Activated T-helper 9 cell treated with anti-CD3 and anti-CD28 coated beads, Interleukin-2, amount 50 U/mL, for 16 hours (primary cell): ENCODE measurements around the gene STYXL1.
"Not testable (repeated sequence)": the region's sequence is repeated elsewhere in the genome, so short reads cannot be mapped to it uniquely, and the experiment has no call there.

Experiments
- DNase-seq: peaks from one replicate; pipeline ENCODE4 v3.0.0-alpha.2; 2020; ENCODE audit warnings: low read depth

The STYXL1 gene

DNA sequence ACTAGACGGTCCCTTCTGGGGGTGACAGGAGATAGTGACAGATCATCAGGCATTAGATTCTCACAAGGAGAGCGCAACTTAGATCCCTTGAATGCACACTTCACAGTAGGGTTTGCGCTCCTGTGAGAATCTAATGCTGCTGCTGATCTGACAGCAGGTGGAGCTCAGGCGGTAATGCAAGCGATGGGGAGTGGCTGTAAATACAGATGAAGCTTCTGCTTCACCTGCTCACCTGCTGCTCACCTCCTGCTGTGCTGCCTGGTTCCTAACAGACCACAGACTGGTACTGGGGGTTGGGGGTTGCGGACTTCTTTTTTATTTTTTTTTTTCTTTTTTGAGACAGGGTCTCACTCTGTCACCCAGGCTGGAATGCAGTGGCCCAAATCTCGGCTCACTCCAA, 18.1 kb downstream of the STYXL1 start:
- not testable (repeated sequence) for DNase-seq

DNA sequence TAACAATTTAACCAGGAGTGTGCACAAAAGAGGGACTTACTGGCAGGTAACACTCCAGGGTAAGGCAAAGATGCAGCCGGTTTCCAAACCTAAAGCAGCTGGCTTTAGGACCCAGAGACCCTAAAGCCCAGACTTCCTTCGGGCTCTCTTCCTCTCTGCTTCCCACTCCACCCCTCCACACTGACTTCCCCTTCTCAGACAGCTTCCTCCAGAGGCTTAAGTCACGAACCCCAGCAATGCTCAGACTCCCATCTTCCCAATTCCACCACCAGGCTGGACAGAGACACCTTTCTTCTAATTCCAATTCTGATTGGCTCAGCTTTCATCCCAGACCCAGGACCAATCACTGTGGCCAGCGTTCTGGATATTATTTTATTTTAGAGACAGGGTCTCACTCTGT, 24.8 kb downstream of the STYXL1 start:
- no peak for DNase-seq

DNA sequence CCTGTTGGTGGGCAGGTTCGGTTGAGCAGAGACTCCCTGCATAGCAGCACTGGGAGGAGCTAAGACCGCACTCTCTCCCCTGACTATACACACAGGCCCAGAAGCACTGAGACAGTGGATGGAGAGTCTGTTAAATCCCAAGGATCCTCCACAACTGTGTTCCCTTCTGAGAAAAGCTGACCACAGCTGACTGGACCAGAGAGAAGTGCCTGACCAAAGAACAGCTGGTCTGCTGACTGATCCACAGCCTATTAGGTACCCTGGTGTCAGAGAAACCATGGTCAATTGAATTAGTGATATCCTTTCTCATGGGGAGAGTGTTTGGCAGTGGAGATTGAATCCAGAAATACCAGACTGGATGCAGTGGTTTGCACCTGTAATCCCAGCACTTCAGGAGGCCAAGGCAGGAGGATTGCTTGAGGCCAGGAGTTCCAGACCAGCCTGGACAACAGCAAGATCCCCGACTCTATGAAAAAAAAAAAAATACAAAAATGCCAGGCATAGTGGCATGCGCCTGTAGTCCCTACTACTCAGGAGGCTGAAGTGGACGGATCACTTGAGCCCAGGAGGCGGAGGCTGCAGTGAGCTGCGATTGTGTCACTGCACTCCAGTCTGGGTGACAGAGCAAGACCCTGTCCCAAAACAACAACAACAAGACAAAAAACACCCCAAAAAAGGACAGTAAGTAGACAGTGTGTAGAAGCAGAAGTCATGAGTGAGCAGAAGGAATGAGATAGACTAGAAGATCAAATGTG, 25.6 kb downstream of the STYXL1 start:
- no peak for DNase-seq

DNA sequence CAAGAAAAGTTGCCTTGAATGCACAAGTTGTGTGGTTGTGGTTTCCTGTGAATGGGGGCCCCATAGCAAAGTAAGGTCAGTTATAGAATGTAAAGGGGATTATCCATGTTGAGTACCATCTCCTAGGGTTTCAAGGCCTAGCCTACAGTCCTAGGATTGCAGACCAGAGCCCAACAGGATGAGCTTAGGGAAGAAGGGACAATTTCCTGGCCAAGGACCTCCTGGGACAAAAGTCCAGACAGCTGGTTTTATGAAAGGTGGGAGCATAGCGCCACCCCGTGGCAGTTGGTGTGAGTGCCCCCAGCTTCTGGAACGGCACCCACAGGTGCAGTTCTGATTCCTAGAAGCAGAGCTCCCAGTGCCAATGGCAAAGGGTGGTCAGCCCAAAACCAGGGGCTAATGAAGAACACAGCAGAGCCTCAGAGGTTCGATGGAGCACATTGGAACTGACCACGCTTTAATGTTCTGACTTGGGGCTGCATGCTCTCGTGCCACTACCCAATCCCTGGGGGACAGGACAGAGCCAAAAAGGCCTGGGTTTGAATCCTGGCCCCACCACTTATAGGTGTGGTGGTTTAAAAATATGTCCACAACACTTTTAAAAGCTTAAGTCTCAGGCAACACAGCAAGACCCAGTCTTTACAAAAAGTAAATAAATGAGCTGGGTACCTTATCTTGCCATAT, 27.6 kb downstream of the STYXL1 start:
- DNase-seq, result peak; percentile 62

DNA sequence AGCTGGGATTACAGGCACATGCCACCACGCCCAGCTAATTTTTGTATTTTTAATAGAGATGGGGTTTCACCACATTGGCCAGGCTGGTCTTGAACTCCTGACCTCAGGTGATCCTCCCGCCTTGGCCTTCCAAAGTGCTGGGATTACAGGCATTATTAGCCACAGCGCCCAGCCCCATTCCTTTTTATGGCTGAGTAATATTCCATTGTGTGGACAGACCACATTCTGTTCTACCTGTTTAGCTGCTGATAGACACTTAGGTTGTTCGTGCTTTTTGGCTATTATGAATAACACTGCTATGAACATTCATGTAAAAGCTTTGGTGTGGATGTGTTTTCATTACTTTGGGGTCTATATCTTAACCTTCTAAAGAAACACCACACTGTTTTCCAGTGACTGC, 29.3 kb downstream of the STYXL1 start:
- DNase-seq, result not testable (repeated sequence)

DNA sequence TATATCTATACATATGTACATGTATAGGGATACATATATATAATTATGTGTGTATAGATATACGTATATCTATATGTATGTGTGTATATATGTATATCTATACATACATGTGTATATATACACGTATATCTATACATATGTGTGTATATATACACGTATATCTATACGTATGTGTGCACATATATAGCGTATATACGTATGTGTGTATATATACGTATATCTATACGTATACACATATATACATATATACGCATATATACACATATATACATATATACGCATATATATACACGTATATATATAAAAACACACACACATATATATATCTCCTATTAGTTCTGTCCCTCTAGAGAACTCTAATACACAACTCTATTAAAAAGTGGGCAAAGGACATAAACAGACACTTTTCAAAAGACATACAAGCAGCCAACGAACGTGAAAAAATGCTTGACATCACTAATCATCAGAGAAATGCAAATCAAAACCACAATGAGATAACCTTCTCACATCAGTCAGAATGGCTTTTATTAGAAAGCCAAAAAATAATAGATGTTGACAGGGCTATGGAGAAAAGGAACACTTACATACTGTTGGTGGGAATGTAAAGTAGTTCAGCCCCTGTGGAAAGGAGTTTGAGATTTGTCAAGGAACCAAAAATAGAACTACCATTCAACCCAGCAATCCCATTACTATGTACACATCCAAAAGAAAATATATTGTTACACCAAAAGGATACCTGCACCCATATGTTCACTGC, 31.4 kb downstream of the STYXL1 start:
- no peak for DNase-seq

DNA sequence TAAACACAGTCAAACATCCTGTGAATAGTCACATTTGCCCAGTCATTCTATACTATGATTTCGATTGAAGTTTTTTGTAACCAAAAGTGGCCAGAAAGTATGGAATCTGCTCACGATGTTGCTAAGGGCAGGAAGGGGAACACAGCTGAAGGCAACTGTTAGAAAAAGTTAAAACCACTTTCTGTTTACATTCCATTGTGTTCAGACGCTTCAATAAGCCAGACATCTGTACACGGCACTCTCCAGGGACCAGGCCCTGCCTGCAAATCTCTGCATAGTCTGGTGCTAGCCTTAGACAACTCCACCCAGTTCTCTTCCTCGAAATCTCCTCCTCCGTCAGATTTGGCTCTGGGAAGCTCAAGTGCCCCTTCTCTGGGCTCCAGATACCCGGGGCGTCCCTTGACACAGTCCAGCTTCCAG, 36.3 kb downstream of the STYXL1 start:
- DNase-seq, result no peak

DNA sequence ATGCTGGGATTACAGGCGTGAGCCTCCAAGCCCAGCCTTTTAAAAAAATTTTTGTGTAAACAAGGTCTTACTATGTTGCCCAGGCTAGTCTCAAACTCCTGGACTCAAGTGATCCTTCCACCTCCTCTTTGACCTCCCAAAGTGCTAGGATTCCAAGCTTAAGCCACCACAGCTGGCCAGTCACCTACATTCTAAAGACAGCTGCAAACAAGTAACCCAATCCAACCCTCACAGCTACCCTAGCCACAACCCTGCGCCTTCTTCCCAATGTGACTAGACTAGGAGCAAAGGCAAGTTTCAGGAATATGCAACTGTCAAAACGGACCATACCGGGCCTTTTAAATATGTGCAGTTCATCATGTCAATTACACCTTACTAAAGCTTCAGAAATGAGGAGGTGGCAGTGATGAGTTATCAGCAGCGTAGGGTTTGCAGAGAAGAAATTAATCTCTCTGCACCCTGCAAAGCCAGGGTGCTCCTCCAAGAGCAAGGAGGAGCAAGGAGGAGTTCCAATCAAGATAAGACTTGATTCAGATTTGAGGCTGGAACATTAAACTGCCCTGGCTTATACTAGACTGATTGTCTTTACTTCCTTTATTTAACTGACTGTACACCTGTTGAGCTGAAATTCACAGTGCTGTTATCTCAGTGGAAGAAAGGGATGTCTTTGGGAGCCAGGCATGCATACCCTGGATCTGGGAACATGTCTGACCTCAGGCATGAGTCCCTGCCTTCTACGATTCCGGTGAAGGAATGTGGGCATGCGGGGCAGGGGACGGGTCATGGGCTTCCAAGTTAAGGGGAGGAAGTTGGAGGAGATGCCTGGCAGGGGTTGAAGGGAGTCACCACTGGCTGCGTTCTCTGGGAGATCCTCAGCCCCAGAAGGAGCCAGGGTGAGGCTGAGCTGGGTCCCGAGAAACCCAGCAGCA, 37.9 kb downstream of the STYXL1 start:
- DNase-seq, result no peak

DNA sequence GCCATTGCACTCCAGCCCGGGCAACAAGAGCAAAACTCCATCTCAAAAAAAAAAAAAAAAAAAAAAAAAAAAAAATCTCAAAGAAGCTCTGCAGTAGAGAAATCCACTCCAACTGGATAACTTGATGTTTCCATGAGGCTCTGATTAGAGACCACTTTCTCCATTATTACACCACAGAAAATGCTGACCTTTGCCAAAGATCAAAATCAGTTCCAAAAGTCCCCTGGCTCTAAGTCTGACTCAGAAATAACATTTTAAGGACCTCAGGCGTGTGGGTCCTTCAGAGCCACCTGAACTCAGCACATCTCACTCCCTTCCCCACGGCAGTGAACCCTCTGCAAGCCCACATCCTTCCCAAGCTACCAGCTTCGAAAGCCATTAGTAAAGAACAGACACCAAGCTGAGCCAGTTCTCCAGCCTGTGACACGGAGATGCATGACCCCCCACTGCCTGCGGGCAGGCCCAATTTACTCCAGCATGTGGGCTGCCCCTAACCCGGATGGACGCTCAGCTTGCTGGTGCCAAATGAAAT, 39.6 kb downstream of the STYXL1 start:
- no peak for DNase-seq

DNA sequence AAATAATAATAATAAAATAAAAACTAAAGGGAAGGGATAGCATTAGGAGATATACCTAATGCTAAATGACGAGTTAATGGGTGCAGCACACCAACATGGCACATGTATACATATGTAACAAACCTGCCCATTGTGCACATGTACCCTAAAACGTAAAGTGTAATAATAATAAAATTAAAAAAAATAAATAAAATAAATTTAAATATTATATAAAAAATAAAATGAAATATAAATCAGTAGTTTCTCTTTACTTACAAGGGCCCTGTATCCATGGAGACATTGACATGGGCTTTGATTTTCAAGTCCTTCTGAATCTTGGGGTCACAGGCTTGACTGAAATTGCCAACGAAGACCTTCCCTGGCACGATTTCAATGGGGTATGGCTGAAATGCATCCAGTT, 42.8 kb downstream of the STYXL1 start:
- DNase-seq, result not testable (repeated sequence)

DNA sequence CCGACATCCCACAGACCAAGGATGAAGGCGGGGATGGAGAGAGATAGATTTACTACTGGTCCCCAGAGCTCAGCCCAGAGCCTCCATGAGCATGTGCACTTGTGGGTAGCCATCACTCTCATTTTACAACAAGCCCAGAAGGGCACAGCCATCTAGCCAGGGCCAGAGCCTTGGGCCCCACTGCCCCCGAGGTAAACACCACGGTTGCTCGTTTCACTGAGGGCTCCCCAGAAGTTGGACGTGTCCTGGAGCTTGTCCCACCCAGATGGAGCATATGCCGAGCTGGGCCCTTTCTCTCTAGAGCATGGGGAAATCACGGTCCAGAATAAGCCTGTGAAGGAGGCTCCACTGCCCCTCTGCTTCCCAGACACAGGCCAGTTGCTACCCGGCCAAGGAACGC, 44.4 kb downstream of the STYXL1 start:
- no peak for DNase-seq

DNA sequence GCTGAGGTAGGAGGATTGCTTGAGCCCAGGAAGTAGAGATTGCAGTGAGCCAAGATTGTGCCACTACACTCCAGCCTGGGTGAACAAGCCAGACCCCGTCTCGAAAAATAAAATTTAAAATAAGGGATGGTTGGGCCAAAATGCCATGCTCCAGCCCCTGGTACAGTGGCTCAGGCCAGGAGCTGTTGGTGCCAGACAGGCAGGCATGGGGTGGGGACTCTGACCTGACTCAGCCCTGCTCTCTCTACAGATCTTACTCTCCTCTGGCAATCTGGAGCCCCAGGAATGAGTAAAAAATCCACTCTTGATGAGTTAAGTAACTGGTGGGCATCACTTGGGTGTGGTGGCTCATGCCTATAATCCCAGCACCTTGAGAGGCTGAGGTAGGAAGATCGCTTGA, 45.0 kb downstream of the STYXL1 start:
- no peak for DNase-seq

DNA sequence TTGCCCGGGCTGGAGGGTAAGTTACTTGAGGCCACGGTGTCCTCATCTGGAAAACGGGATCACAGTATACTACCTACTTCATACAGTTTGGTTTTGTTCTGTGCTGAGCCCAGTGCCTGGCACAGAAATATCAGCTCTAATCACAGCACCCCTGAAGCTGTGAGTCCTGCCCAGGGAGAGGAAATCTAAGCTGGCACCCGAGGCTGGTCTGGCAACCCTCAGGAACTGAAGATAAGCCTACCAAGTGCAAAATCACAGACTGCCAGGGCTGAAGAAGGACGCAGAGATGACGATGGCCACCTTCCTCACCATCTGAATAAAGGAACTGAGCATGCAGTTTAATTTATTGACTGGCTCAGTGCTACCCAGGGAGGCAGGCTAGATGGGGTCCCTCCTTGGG, 45.7 kb downstream of the STYXL1 start:
- no peak for DNase-seq

DNA sequence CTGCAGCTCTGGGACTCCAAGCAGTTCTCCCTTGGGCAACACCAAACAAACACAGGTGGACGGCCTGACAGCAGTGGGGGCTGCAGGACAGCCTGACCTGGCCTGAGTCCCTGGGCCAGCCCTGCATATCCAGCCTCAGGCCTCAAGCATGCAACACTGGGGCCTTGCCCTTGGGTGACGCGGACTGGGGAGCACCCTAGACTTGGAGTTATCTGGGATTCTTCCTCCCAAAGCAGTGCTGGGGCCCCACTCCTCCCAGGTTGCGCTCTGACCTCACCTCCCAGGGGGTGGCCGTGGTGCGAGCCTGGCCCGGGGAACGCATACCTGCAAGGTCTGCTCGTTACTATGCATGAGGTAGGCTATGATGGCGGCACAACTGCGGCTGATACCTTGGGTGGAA, 47.2 kb downstream of the STYXL1 start:
- DNase-seq, result no peak

DNA sequence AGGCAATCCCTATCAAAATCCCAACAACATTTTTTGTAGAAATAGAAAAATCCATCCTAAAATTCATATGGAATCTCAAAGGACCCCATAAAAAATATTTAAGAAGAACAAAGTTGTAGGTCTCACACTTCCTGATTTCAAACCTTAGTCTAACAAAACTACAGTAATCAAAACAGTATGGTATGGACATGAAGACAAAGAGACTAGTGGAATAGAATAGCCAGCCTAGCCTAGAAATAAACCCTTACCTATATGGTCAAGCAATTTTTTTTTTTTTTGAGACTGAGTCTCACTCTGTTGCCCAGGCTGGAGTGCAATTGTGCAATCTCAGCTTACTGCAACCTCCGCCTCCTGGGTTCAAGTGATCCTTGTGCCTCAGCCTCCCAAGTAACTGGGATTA, 49.8 kb downstream of the STYXL1 start:
- DNase-seq, result no peak

DNA sequence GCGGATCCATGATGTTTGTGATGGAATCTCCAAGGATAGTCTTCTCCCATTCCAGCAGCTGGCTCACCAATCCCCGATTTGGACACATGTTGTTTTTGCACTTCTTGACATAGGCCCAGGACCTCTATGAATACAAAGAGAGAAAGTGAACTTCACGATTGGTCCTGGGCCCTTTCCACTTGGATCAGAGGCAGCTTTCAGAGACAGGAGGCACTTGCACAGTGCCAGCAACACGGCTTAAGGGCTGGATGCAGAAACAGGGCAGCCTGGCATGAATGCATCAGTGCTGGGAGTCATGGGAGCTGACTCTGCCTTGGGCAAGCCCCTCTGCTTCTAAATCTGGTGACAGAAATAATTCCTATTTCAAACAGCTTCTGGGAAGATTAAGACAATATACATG, 51.3 kb downstream of the STYXL1 start:
- DNase-seq, result no peak

DNA sequence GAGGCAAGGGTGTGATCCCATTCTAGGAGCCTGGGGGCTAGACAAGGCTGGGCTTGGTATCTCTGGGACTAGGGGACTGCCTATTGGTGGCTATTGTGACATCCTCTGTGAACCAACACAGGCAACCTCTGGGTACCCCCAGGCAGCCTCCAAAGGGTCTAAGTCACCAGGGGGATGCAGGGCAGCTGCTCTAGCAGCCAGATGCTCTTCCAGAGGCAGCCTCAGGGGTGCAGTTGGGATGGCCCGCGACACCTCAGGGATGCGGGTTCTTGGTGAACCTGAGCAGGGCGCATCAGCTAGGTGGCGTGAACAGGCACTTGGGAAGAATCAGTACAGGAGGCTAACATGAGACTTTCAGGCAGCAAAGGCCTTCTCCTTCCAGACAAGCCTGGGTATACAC, 51.8 kb downstream of the STYXL1 start:
- no peak for DNase-seq

DNA sequence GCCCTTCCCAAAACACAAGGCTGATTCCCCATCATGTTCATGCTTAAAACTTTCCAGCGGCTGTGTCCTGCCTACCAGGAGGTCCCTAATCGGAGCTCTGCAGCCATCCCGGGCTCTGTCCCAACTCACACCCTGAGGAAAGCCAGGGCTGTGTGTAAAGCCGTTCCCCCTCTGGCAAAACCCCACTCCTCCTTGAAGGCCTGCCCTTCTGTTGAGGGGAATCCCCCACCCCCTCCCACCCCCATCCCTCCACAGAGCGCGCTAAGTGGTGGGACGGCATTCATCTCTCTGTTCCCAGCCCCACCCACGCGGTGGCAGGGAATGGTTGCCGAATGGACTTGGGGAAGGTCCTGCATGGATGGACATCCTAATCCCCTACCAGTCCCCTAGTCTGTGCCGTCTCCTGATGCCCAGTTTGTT, 52.7 kb downstream of the STYXL1 start:
- no peak for DNase-seq

DNA sequence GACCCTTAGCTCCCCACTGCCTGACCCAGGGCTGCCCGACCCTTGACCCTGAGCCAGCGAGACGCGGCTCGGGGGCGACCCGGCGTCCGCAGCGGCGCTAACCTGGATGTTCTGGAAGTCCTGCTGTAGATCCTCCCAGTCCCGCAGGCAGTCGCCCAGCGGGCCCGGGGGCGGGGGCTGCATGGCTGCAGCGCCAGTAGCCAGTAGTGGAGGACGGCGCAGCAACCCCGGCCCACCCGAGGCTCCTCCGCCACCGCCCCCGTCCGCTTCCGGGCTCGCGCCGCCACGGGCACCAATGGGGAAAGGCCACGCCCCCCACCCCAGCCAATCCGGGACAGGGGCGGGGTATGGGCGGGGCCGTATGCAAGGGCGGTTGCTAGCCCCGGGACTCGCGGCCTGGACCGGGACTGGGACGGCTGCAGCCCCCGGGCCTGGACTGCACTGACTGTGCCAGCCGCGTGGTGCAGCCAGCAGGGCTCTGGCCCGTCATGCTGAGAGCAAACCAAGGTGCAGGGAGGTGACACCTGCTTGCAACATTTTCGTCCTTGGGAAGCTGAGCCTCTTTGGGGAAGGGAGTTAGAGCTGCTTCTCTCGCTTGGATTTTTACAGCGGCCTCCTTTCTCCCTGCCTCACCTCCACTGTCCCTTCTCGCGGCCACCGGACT, 53.3 kb downstream of the STYXL1 start, which contains the start of gene TMEM120A:
Gene TMEM120A (minus strand): TSS at position 208 of the 664 bp plus-strand sequence. CDS start 25 bp downstream, at position 183.
- peak; percentile 92 for DNase-seq

DNA sequence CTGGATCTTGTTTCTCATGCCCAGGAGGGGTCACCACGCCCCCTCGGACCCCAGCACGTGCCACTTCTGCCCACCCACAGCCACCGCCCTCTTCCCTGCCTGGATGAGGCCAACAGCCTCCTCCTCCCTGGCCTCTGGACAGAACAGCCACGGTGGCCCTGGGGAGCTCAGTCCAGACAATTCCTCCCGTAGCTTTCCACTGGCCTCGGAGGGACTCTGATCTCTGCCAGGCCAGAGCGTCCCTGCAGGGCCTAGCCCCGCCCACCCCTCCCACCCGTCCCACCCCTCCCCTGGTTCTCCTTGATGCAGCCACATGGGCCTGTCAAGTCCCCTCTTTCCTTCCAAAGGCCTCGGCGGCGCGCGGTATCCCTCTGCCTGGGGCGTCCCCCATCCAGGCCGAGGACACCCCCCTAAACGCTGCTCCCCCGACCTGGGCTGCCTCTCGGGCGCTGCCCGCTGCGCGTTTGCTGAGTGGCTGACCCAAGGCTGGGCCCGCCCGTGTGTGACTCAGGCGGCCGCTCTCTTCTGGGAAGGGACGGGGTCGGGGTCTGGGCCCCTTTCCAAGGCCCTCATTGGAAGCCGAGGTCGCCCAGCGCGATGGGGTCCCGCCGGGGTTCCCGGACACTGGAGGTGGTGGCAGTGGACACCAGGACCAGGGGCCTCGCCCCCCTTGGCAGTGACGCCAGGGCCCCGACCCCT, 54.0 kb downstream of the STYXL1 start:
- no peak for DNase-seq
